Pons (tissue), 1 donor: Measurements from ENCODE around the gene SMURF1.
"Not testable (repeated sequence)": the region's sequence is repeated elsewhere in the genome, so short reads cannot be mapped to it uniquely, and the experiment has no call there.

Experiments
- DNase-seq: peaks from one replicate; pipeline ENCODE4 v3.0.0-alpha.2; 2016; ENCODE audit warnings: low spot score

The SMURF1 gene

DNA sequence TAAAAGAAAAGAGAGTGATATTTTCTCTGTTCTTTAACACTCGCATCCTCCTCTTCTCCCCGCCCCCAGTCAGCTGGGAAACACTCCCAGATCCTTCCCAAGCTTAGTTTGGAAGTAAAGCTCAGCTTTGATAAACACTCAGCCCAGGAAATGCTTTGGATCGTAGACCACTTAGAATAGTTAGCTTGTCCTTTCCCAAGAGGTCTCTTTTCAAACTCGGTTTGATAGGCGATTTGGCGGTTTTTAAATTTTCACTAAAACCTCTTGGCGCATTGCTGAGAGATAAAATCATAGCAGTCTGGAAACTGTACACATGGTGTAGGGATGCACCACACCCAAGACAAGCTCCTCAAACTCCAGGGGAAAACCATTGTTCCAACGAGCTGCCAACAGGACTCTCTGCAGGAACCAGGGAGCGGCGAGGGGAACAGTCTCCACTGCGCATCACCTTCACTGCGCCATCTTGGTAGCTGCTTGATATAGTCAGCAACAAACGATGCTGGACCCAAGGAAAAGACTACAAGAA is 22.3 kb downstream of the SMURF1 start:
- DNase-seq = no peak

GRCh38 chr7:99120916-99121315 is 23.0 kb downstream of the SMURF1 start:
- no peak for DNase-seq

- DNase-seq = peak; percentile 67
Observed at GRCh38 chr7:99120501-99120900, 23.4 kb downstream of the SMURF1 start.

- DNase-seq = no peak
Observed at GRCh38 chr7:99118077-99118476, 25.8 kb downstream of the SMURF1 start.

- no peak for DNase-seq
Observed at GRCh38 chr7:99116144-99116543, 27.8 kb downstream of the SMURF1 start.

- DNase-seq = no peak
Observed at GRCh38 chr7:99115379-99115778, 28.5 kb downstream of the SMURF1 start.

DNA sequence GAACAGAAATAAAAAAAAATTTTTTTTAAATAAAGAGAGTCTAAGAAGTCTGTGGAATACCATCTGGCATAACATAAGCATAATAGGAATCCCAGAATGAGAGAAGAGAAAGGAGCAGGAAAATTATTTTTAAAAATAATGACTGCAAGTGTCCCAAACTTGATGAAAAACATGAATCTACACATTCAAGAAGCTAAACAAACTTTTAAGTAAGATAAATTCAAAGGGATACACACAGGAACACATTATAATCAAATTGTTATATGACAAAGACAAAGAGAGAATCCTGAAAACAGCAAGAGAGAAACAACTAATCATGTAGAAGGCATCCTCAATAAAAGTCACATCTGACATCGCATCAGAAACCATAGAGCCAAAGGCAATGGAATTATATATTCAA is 30.9 kb downstream of the SMURF1 start:
- DNase-seq = no peak

DNA sequence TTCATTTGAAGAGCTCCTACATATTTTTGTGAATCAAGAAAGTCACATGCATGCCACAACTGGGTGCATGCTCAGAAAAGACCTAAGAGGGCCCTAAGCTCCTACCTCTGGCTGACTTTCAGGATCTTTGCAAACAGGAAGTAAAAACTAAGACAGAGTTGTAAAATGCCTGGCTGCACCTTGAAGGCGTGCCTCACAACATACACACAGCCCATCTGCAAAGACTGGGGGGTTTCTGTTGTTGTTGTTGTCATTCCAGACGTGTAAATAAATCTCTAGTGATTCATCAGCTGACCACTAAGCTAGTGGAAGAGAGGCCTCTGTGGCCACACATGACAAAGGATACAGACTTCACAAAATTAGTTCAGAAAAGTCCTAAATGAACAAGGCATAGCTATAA is 31.8 kb downstream of the SMURF1 start:
- DNase-seq = no peak

GRCh38 chr7:99111591-99111990 is 32.3 kb downstream of the SMURF1 start:
- no peak for DNase-seq

DNA sequence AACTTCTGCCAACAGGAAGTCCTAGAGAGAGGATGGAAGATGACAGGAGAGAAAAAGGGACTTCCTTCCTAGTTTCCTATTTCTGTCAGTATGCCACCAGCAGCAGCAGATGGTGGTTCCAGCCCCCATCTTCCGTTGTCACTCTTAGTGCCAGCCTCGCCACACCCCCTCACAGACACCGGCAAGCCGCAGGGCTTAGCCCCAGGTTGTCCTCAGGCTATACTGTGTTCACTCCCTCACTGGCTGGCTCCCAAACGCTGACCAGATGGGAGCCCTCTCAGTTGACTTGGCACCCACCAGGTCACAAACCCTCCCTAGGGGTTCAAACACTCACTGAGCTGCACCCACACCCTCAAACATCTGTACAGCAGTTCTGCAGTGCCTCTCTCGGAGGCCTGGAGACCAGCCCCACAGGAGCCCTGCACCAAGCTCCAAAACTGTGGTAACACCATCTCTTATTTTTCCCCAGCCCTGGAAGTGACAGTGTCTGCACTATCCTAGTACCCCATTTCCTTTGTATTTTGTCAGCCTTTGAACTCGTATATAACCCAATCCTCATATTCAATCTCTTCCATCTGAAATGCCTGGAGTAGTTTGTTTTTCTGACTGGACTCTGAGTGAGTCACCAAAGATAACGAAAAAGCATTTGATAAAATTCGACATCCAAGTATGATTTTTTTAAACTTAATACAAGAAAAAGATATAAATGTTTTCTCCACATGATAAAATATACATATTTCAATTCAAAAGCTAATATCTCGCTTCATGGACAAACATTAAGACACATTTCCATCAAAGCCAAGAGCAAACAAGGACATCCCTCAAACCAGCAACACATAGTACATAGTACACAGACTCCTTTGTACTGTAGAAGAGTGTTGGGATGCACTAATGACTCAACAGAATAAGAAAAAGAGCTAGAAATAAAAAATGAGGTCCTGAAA is 34.5 kb downstream of the SMURF1 start:
- peak; percentile 94 for DNase-seq

- no peak for DNase-seq
Observed at GRCh38 chr7:99108613-99109012, 35.3 kb downstream of the SMURF1 start.

- DNase-seq = no peak
Observed at GRCh38 chr7:99106821-99107241, 37.1 kb downstream of the SMURF1 start.

DNA sequence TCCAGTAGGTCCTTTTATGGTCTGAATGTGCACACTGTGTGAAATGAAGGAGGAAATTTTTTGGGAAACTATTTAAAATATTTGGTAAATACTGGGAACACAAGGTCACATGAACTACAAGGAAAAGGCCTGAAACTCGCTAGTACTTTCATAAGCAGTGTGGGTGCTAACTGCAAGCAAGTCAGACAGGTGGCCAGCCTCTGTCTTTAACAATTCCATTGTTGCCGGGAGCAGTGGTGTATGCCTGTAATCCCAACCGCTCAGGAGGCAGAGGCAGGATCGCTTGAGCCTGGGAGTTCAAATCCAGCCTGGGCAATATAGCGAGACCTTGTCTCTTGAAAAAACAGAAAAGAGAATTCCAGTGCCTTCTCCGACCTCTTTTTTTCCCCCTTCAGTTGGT is 37.5 kb downstream of the SMURF1 start:
- DNase-seq = no peak

DNA sequence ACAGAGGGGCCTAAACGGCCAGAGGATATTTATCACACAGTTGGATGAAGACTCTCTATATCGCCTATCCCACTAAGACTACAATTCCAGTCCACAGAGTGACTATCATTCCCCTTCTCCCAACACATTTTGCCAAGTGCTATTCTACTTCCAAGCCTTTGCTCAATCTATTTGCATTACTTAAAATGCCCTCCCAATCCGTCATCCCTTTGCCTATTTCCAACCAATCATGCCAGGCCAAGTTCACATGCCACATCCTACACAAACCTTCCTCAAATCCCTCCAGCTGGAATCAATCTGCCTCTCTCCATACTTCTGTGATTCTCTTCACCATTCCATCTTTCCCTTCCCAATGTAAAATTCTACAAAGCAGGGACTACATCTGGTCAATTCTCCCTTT is 38.2 kb downstream of the SMURF1 start:
- no peak for DNase-seq

DNA sequence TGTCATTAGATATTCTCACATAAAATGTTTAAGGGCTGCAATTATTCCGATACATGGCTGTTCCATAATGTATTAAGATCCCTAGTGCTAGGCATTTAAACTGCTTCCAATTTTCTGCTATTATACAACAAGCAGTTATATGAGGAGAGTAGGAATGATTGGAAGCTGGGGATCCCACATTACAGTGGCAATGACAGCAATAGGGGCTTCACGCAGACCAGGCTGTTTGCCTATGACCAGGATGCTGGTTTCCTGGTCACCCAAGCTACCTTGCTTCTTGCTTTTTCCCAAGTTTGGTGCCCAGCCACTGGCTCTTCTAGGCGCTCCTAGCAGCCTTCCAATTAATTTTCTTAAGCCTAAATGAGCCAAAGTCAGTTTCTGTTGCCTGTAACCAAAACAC is 39.3 kb downstream of the SMURF1 start:
- no peak for DNase-seq

DNA sequence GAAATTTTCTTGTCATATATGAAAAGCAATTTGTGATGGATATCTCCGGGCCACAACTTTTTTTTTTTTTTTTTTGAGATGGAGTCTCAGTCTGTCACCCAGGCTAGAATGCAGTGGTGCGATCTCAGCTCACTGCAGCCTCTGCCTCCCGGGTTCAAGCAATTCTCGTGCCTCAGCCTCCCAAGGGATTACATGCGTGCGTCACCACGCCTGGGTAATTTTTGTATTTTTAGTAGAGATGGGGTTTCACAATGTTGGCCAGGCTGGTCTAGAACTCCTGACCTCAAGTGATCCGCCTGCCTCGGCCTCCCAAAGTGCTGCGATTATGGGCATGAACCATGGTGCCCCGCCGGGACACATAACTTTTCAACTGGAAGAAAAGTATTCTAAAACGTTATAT is 40.1 kb downstream of the SMURF1 start:
- not testable (repeated sequence) for DNase-seq

- DNase-seq = no peak
Observed at GRCh38 chr7:99102809-99103690, 40.9 kb downstream of the SMURF1 start.

- no peak for DNase-seq
Observed at GRCh38 chr7:99102361-99102760, 41.5 kb downstream of the SMURF1 start.

- not testable (repeated sequence) for DNase-seq
Observed at GRCh38 chr7:99101516-99101915, 42.4 kb downstream of the SMURF1 start.

DNA sequence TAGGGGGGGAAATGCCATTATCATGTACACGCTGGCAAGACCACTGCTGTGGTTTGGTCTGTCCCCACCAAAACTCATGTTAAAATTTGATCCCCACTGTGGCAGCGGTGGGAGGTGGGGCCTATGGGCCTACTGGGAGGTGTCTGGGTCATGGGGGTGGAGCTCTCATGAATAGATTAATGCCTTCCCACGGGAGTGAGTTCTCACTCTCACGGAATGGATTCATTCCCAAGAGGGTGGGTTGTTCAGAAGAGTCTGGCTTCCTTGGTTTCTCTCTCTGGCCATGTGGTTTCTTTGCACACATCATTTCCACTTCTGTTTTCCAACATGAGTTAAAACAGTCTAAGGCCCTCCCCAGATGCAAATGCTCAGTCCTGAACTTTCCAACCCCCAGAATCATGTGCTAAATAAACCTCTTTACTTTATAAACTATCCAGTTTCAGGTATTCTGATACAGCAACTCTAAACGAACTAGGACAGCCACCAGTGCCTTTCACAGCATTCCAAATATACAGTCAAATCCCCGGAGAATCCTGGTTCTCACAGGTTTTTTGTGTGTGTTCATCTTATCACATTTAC is 44.3 kb downstream of the SMURF1 start:
- no peak for DNase-seq

- no peak for DNase-seq
Observed at GRCh38 chr7:99098824-99099498, 44.9 kb downstream of the SMURF1 start.
